K562 (cell line): ENCODE measurements around the gene HSPE1. TPM values are rescaled to one million over a fixed set of nuclear protein-coding genes. Genes with fewer than 3 reads are reported as not detected.

ENCODE experiments used
- ARID1B ChIP-seq: fragments of 450-650 bp; IDR thresholded peaks from 2 replicates; pipeline ENCODE4 v1.6.1; 2016; ENCODE audit warnings: antibody characterized with exemption, mild to moderate bottlenecking, inconsistent platforms
- ATF1 ChIP-seq, 2 experiments: fragments of 450-650 bp in 1 of 2; IDR thresholded peaks; 2 replicates each; pipeline ENCODE4 v1.6.1; 2016; ENCODE audit warnings: missing compliant biosample characterization in 1 of 2, missing genetic modification characterization in 1 of 2
- CBFA2T2 ChIP-seq: fragments of 450-650 bp; conservative IDR thresholded peaks from 2 replicates; pipeline ENCODE4 v1.6.1; 2017; ENCODE audit warnings: mild to moderate bottlenecking
- CBX1 ChIP-seq: sonication (generic); IDR thresholded peaks from 2 replicates; pipeline ENCODE4 v1.6.1; 2016; ENCODE audit warnings: antibody characterized with exemption, low read depth, mild to moderate bottlenecking
- CBX5 ChIP-seq: IDR thresholded peaks from 2 replicates; pipeline ENCODE4 v1.6.1; 2014; ENCODE audit warnings: low read depth, borderline replicate concordance
- CHD1 ChIP-seq: fragments of 200-600 bp; sonication (generic); IDR thresholded peaks from one replicate; pipeline ENCODE4 v1.6.1; 2012; ENCODE audit warnings: mild to moderate bottlenecking, moderate library complexity, low read length, inconsistent platforms
- COPS2 ChIP-seq: fragments of 450-650 bp; conservative IDR thresholded peaks from 2 replicates; pipeline ENCODE4 v1.6.1; 2016; ENCODE audit warnings: mild to moderate bottlenecking, moderate library complexity
- DPF2 ChIP-seq: fragments of 450-650 bp; IDR thresholded peaks from 2 replicates; pipeline ENCODE4 v1.6.1; 2016
- ESRRA ChIP-seq: fragments of 450-650 bp; IDR thresholded peaks from 2 replicates; pipeline ENCODE4 v1.6.1; 2014; ENCODE audit warnings: low read depth, mild to moderate bottlenecking, moderate library complexity, borderline replicate concordance
- FOXJ2 ChIP-seq: fragments of 200-800 bp; sonication (Bioruptor generic); IDR thresholded peaks from 2 replicates; pipeline ENCODE4 v1.6.1; 2016; ENCODE audit warnings: missing genetic modification characterization, missing compliant biosample characterization
- GTF2A2 ChIP-seq: IDR thresholded peaks from 2 replicates; pipeline ENCODE4 v1.6.1; 2016; ENCODE audit warnings: mild to moderate bottlenecking, missing genetic modification characterization, missing compliant biosample characterization
- NCOA4 ChIP-seq: fragments of 450-650 bp; IDR thresholded peaks from 2 replicates; pipeline ENCODE4 v1.6.1; 2018; ENCODE audit warnings: mild to moderate bottlenecking; ENCODE audit not compliant: partially characterized antibody
- NFE2 ChIP-seq: IDR thresholded peaks from 2 replicates; pipeline ENCODE4 v1.6.1; 2014; ENCODE audit warnings: antibody characterized with exemption, low read depth
- PRPF4 ChIP-seq: fragments of 200-400 bp; formaldehyde crosslinking; IDR thresholded peaks from one replicate; pipeline ENCODE4 v1.6.1; 2017; ENCODE audit warnings: low read length, low read depth, mild to moderate bottlenecking; ENCODE audit not compliant: insufficient read depth, poor library complexity, severe bottlenecking
- RFX5 ChIP-seq: IDR thresholded peaks from 2 replicates; pipeline ENCODE4 v1.6.1; 2011; ENCODE audit warnings: low read depth, mild to moderate bottlenecking, improper control_type of control experiment, low read length
- RUNX1 ChIP-seq: sonication (generic); IDR thresholded peaks from 2 replicates; pipeline ENCODE4 v1.6.1; 2016; ENCODE audit warnings: antibody characterized with exemption, low read depth
- SAFB2 ChIP-seq: fragments of 200-400 bp; formaldehyde crosslinking; IDR thresholded peaks from 2 replicates; pipeline ENCODE4 v1.6.1; 2018; ENCODE audit warnings: borderline replicate concordance, low read length, low read depth, moderate library complexity; ENCODE audit not compliant: severe bottlenecking
- TCF7 ChIP-seq: sonication (generic); IDR thresholded peaks from 2 replicates; pipeline ENCODE4 v1.6.1; 2016; ENCODE audit warnings: antibody characterized with exemption, borderline replicate concordance
- TCFL5 ChIP-seq: fragments of 250-450 bp; sonication (Bioruptor Pico); conservative IDR thresholded peaks from 2 replicates; pipeline ENCODE4 v1.6.1; 2021; ENCODE audit warnings: mild to moderate bottlenecking, moderate library complexity, matching md5 sums
- ZKSCAN1 ChIP-seq: fragments of 150-350 bp; IDR thresholded peaks from 2 replicates; pipeline ENCODE4 v1.6.1; 2016; ENCODE audit warnings: low read depth, low read length
- ZNF639 ChIP-seq, 2 experiments: fragments of 200-800 bp in 1 of 2; sonication (Bioruptor generic) in 1 of 2; sonication (generic) in 1 of 2; formaldehyde crosslinking in 1 of 2; IDR thresholded peaks in 1 of 2; conservative IDR thresholded peaks in 1 of 2; 2 replicates each; pipeline versions ENCODE4 v1.5.0 to v1.6.1; 2016 to 2020; ENCODE audit warnings: missing compliant biosample characterization in 1 of 2, missing genetic modification characterization in 1 of 2, missing genetic modification reagents in 1 of 2
- polyA plus RNA-seq, 8 experiments: library from polyadenylated mRNA; depleted of rRNA in 4 of 8; stranded (reverse) in 5 of 8; unstranded in 3 of 8; fragments of >200 nt; fragmentation: Nextera tagmentation in 2 of 8; fragmentation: Illumina TruSeq in 1 of 8; extraction: Ambion mirVana in 2 of 8; extraction: Trizol in 1 of 8; gene quantifications; 2 replicates each; pipeline versions ENCODE4 v1.2.1 to v1.2.3, GENCODE V29; 2011 to 2014; ENCODE audit warnings: inconsistent platforms in 1 of 8, missing spikeins in 1 of 8
- total RNA-seq, 7 experiments: library from RNA; depleted of rRNA in 6 of 7; stranded (reverse); fragments of >200 nt in 6 of 7; fragmentation: Illumina TruSeq in 2 of 7; extraction: Trizol in 2 of 7; gene quantifications; 2 replicates each; pipeline versions ENCODE4 v1.2.1 to v1.2.3, GENCODE V29; 2011 to 2021; ENCODE audit warnings: low replicate concordance in 1 of 7
- TF ChIP-seq, protein P1 (sequence below), 2 experiments: fragments of 450-650 bp; conservative IDR thresholded peaks; 2 replicates each; pipeline ENCODE4 v1.6.1; 2017; ENCODE audit warnings: mild to moderate bottlenecking in 2 of 2, moderate library complexity in 2 of 2
- TF ChIP-seq, protein P2 (sequence below): fragments of 150-350 bp; conservative IDR thresholded peaks from 2 replicates; pipeline ENCODE4 v1.6.1; 2014; ENCODE audit warnings: low read length

The HSPE1 gene
- total and polyA plus RNA-seq, 9 of the 15 experiments (the other 6 are each of a cell fraction or from before 2014, with no cell fraction given), result 223 to 1,007 (median 612) TPM

- TF ChIP-seq COPS2 (no peak), ZKSCAN1 (0 out of 2 replicates have a peak, but pooled peaks have one; percentile 37), RFX5 (no peak), DPF2 (peak; percentile 67; the same call in 1 of the 2 replicates), CBX1 (no peak), PRPF4 (no peak), GTF2A2 (no peak), TCFL5 (CRISPR knock-in tag) (no peak), ARID1B (peak; percentile 45), CBX5 (no peak), RUNX1 (no peak), NCOA4 (no peak), ATF1 (CRISPR knock-in tag; IDR thresholded peaks at IDR 0.05) (0 out of 2 replicates have a peak, but pooled peaks have one; percentile 11), ATF1 (tag; IDR thresholded peaks at IDR 0.05) (peak; percentile 85), ZNF639 (CRISPR knock-in tag; conservative IDR thresholded peaks at IDR 0.05 in 1 of 2, IDR thresholded peaks at IDR 0.05 in 1 of 2) (peak in 1 of 2 experiments; percentile 94; a peak in 2 of 4 replicates), FOXJ2 (tag) (0 out of 2 replicates have a peak, but pooled peaks have one; percentile 49), CHD1 (no peak), NFE2 (0 out of 2 replicates have a peak, but pooled peaks have one; percentile 1), SAFB2 (no peak), TCF7 (no peak), CBFA2T2 (no peak), ESRRA (peak; percentile 79)
- TF ChIP-seq, protein P1, sequence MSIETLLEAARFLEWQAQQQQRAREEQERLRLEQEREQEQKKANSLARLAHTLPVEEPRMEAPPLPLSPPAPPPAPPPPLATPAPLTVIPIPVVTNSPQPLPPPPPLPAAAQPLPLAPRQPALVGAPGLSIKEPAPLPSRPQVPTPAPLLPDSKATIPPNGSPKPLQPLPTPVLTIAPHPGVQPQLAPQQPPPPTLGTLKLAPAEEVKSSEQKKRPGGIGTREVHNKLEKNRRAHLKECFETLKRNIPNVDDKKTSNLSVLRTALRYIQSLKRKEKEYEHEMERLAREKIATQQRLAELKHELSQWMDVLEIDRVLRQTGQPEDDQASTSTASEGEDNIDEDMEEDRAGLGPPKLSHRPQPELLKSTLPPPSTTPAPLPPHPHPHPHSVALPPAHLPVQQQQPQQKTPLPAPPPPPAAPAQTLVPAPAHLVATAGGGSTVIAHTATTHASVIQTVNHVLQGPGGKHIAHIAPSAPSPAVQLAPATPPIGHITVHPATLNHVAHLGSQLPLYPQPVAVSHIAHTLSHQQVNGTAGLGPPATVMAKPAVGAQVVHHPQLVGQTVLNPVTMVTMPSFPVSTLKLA (conservative IDR thresholded peaks at IDR 0.05), result peak; percentile 79 to 83
- TF ChIP-seq, protein P2, sequence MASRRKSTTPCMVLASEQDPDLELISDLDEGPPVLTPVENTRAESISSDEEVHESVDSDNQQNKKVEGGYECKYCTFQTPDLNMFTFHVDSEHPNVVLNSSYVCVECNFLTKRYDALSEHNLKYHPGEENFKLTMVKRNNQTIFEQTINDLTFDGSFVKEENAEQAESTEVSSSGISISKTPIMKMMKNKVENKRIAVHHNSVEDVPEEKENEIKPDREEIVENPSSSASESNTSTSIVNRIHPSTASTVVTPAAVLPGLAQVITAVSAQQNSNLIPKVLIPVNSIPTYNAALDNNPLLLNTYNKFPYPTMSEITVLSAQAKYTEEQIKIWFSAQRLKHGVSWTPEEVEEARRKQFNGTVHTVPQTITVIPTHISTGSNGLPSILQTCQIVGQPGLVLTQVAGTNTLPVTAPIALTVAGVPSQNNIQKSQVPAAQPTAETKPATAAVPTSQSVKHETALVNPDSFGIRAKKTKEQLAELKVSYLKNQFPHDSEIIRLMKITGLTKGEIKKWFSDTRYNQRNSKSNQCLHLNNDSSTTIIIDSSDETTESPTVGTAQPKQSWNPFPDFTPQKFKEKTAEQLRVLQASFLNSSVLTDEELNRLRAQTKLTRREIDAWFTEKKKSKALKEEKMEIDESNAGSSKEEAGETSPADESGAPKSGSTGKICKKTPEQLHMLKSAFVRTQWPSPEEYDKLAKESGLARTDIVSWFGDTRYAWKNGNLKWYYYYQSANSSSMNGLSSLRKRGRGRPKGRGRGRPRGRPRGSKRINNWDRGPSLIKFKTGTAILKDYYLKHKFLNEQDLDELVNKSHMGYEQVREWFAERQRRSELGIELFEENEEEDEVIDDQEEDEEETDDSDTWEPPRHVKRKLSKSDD, result 0 out of 2 replicates have a peak, but pooled peaks have one; percentile 49
Observed at GRCh38 chr2:197515739-197516392, 15.7 kb downstream of the HSPE1 start, which contains the start of gene MOB4 (continued).
